Measurements from ENCODE around the gene IFIT2.
"Not testable (repeated sequence)": the region's sequence is repeated elsewhere in the genome, so short reads cannot be mapped to it uniquely, and the experiment has no call there.

DNA sequence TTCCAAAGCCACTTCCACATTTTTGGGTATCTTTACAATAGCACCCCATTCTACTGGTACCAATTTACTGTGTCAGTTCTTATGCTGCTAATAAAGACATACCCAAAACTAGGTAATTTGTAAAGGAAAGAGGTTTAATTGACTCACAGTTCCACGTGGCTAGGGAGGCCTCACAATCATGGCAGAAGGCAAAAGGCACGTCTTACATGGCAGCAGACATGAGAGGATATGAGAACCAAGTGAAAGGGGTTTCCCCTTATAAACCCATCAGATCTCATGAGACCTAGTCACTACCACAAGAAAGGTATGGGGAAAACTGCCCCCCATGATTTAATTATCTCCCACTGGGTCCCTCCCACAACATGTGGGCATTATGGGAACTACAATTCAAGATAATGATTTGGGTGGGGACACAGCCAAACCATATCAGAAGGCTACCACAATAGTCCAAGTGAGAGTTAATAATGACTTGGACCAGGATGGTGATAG is 46.7 kb upstream of the IFIT2 start:
- TF ChIP-seq, protein P1, sequence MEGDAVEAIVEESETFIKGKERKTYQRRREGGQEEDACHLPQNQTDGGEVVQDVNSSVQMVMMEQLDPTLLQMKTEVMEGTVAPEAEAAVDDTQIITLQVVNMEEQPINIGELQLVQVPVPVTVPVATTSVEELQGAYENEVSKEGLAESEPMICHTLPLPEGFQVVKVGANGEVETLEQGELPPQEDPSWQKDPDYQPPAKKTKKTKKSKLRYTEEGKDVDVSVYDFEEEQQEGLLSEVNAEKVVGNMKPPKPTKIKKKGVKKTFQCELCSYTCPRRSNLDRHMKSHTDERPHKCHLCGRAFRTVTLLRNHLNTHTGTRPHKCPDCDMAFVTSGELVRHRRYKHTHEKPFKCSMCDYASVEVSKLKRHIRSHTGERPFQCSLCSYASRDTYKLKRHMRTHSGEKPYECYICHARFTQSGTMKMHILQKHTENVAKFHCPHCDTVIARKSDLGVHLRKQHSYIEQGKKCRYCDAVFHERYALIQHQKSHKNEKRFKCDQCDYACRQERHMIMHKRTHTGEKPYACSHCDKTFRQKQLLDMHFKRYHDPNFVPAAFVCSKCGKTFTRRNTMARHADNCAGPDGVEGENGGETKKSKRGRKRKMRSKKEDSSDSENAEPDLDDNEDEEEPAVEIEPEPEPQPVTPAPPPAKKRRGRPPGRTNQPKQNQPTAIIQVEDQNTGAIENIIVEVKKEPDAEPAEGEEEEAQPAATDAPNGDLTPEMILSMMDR (IDR thresholded peaks at IDR 0.05; ENCODE audit: low read length): not testable (repeated sequence)
- not testable (repeated sequence) for TF ChIP-seq EZH2phosphoT487 (IDR thresholded peaks at IDR 0.05; ENCODE audit: low read length)
